HG02610 (cell line): ENCODE results near the gene ALKBH7.
A peak's percentile ranks its signal among the peaks of the same experiment; 100 is the strongest.
"Not testable (repeated sequence)": the region's sequence is repeated elsewhere in the genome, so short reads cannot be mapped to it uniquely, and the experiment has no call there.

Experiments
- ATAC-seq: cut with Tn5 transposase; IDR thresholded peaks from one replicate; pipeline ENCODE4 v1.9.1; 2021; ENCODE audit warnings: mild to moderate bottlenecking, moderate library complexity; ENCODE audit not compliant: unreplicated experiment

The ALKBH7 gene

GRCh38 chr19:6372594-6373095 lies at the start of gene ALKBH7:
TSS of gene ALKBH7 (plus strand) at chr19:6372794. CDS start at chr19:6372821, 27 bp downstream.
- ATAC-seq = peak; percentile 70

GRCh38 chr19:6324757-6325156 lies 47.8 kb upstream of the ALKBH7 start:
- no peak for ATAC-seq

- ATAC-seq = no peak
Measured at GRCh38 chr19:6325614-6326013, 47.0 kb upstream of the ALKBH7 start.

- ATAC-seq = no peak
Measured at GRCh38 chr19:6326815-6327214, 45.8 kb upstream of the ALKBH7 start.

- no peak for ATAC-seq
Measured at GRCh38 chr19:6333439-6333838, 39.2 kb upstream of the ALKBH7 start, which contains the start of gene ACER1. TSS of gene ACER1 (minus strand) at chr19:6333612. CDS start at chr19:6333551, 61 bp downstream.

- ATAC-seq = no peak
Measured at GRCh38 chr19:6334490-6335285, 37.9 kb upstream of the ALKBH7 start.

GRCh38 chr19:6340493-6341201 lies 31.9 kb upstream of the ALKBH7 start:
- ATAC-seq = no peak

GRCh38 chr19:6343462-6343861 lies 29.1 kb upstream of the ALKBH7 start:
- no peak for ATAC-seq

- ATAC-seq = not testable (repeated sequence)
Measured at GRCh38 chr19:6349271-6349670, 23.3 kb upstream of the ALKBH7 start.

- no peak for ATAC-seq
Measured at GRCh38 chr19:6350688-6351087, 21.9 kb upstream of the ALKBH7 start.

GRCh38 chr19:6352381-6353165 lies 20.0 kb upstream of the ALKBH7 start:
- no peak for ATAC-seq

- ATAC-seq = no peak
Measured at GRCh38 chr19:6354098-6354674, 18.4 kb upstream of the ALKBH7 start.

- not testable (repeated sequence) for ATAC-seq
Measured at GRCh38 chr19:6355321-6356040, 17.1 kb upstream of the ALKBH7 start.

GRCh38 chr19:6357174-6357573 lies 15.4 kb upstream of the ALKBH7 start:
- no peak for ATAC-seq

- ATAC-seq = no peak
Measured at GRCh38 chr19:6358003-6358402, 14.6 kb upstream of the ALKBH7 start.

GRCh38 chr19:6359568-6360341 lies 12.8 kb upstream of the ALKBH7 start:
- ATAC-seq = no peak

GRCh38 chr19:6360445-6360844 lies 12.1 kb upstream of the ALKBH7 start:
- ATAC-seq = not testable (repeated sequence)

GRCh38 chr19:6360857-6361216 lies 11.8 kb upstream of the ALKBH7 start:
- ATAC-seq = not testable (repeated sequence)

GRCh38 chr19:6362027-6362350 lies 10.6 kb upstream of the ALKBH7 start:
- ATAC-seq = no peak
